HepG2 (cell line): ENCODE measurements around the gene ABCB8. TPM values are rescaled to one million over a fixed set of nuclear protein-coding genes. Genes with fewer than 3 reads are reported as not detected.

ENCODE experiments used
- GFI1 ChIP-seq: sonication (generic); formaldehyde crosslinking; IDR thresholded peaks from 2 replicates; pipeline ENCODE4 v1.5.0; 2020; ENCODE audit warnings: missing genetic modification reagents, mild to moderate bottlenecking, borderline replicate concordance
- HDAC1 ChIP-seq: sonication (generic); formaldehyde crosslinking; IDR thresholded peaks from 2 replicates; pipeline ENCODE4 v1.5.1; 2020; ENCODE audit warnings: mild to moderate bottlenecking, missing genetic modification reagents
- HDAC2 ChIP-seq: sonication (generic); formaldehyde crosslinking; IDR thresholded peaks from 2 replicates; pipeline ENCODE4 v1.4.0; 2020; ENCODE audit warnings: missing genetic modification reagents
- HMG20A ChIP-seq: IDR thresholded peaks from 2 replicates; pipeline ENCODE4 v1.6.1; 2016; ENCODE audit warnings: borderline replicate concordance
- LCORL ChIP-seq, 2 experiments: fragments of 450-650 bp in 1 of 2; sonication (generic) in 1 of 2; formaldehyde crosslinking in 1 of 2; IDR thresholded peaks; 2 replicates each; pipeline versions ENCODE4 v1.5.0 to v1.6.1; 2017 to 2020; ENCODE audit warnings: antibody characterized with exemption in 1 of 2, missing genetic modification reagents in 1 of 2
- NR2F1 ChIP-seq, 2 experiments: fragments of 450-650 bp in 1 of 2; formaldehyde crosslinking in 1 of 2; IDR thresholded peaks; 2 replicates each; pipeline versions ENCODE4 v1.5.0 to v1.6.1; 2016 to 2020; ENCODE audit warnings: mild to moderate bottlenecking in 1 of 2, missing compliant biosample characterization in 1 of 2, missing genetic modification reagents in 1 of 2, moderate library complexity in 1 of 2
- NR2F6 ChIP-seq, 2 experiments: IDR thresholded peaks; 2 replicates each; pipeline ENCODE4 v1.6.1; 2016; ENCODE audit warnings: antibody characterized with exemption in 1 of 2, mild to moderate bottlenecking in 1 of 2
- RCOR2 ChIP-seq: IDR thresholded peaks from 2 replicates; pipeline ENCODE4 v1.6.1; 2016; ENCODE audit warnings: missing biosample characterization, missing genetic modification reagents
- SOX13 ChIP-seq, 3 experiments: fragments of 450-650 bp in 1 of 3; sonication (generic) in 1 of 3; formaldehyde crosslinking in 1 of 3; IDR thresholded peaks in 2 of 3; conservative IDR thresholded peaks in 1 of 3; 2 replicates each; pipeline versions ENCODE4 v1.5.0 to v1.6.1; 2016 to 2020; ENCODE audit warnings: antibody characterized with exemption in 1 of 3, mild to moderate bottlenecking in 1 of 3, missing compliant biosample characterization in 1 of 3, missing genetic modification reagents in 1 of 3, moderate library complexity in 1 of 3
- SOX5 ChIP-seq: IDR thresholded peaks from 2 replicates; pipeline ENCODE4 v1.6.1; 2016; ENCODE audit warnings: borderline replicate concordance
- ZNF574 ChIP-seq: sonication (generic); formaldehyde crosslinking; IDR thresholded peaks from 2 replicates; pipeline ENCODE4 v1.4.0; 2020; ENCODE audit warnings: missing genetic modification reagents
- ZNF614 ChIP-seq: IDR thresholded peaks from 2 replicates; pipeline ENCODE4 v1.6.1; 2018; ENCODE audit warnings: missing biosample characterization, missing genetic modification reagents, inconsistent platforms, borderline replicate concordance
- polyA plus RNA-seq, 8 experiments: library from polyadenylated mRNA; depleted of rRNA in 3 of 8; stranded (reverse) in 7 of 8; unstranded in 1 of 8; fragments of >200 nt; fragmentation: Illumina TruSeq in 4 of 8; extraction: Trizol in 4 of 8; gene quantifications; 2 replicates each; pipeline versions ENCODE4 v1.2.1 to v1.2.3, GENCODE V29; 2011 to 2016; ENCODE audit warnings: low read depth in 4 of 8, missing spikeins in 1 of 8, mixed read lengths in 1 of 8; ENCODE audit not compliant: insufficient read depth in 1 of 8
- total RNA-seq, 5 experiments: library from RNA; depleted of rRNA; stranded (reverse); fragments of >200 nt; fragmentation: Illumina TruSeq; extraction: Trizol; gene quantifications; 2 replicates each; pipeline ENCODE4 v1.2.3, GENCODE V29; 2016; ENCODE audit warnings: low read depth in 1 of 5
- TF ChIP-seq, protein P1 (sequence below), 2 experiments: sonication (generic) in 1 of 2; formaldehyde crosslinking in 1 of 2; IDR thresholded peaks; 2 replicates each; pipeline versions ENCODE4 v1.4.0 to v1.6.1; 2016 to 2020; ENCODE audit warnings: borderline replicate concordance in 1 of 2, low read depth in 1 of 2, mild to moderate bottlenecking in 1 of 2, missing genetic modification reagents in 1 of 2
- TF ChIP-seq, protein P2 (sequence below): IDR thresholded peaks from 2 replicates; pipeline ENCODE4 v1.4.0; 2020; ENCODE audit warnings: mild to moderate bottlenecking, missing genetic modification reagents
- TF ChIP-seq, protein P3 (sequence below): IDR thresholded peaks from 2 replicates; pipeline ENCODE4 v1.6.1; 2016; ENCODE audit warnings: low read depth

Gene ABCB8
- total and polyA plus RNA-seq, 2 of the 13 experiments (the other 11 are each of a cell fraction or from before 2014, with no cell fraction given), result 6.6 to 16.7 TPM

DNA sequence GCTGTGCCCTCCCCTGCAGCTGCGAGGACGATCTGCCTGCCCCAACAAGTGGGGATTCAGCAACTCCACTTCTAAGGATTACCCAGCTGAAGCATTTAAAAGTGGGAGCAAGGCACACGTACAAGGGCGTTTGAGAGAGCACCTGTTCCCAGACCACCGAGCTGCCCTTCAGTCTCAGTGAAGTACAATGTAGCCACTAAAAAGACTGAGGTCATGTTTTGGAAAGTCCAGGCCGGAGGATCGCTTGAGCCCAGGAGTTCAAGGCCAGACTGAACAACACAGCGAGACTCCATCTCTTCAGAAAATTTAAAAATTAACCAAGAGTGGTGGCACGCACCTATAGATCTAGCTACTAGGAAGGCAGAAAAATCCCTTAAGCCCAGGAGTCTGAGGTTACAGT is 22.7 kb upstream of the ABCB8 start (continued):
- peak; percentile 20; the same call in 1 of the 2 replicates for TF ChIP-seq SOX5 (CRISPR knock-in tag)
- TF ChIP-seq LCORL (IDR thresholded peaks at IDR 0.05), result no peak
- TF ChIP-seq LCORL (CRISPR knock-in tag; IDR thresholded peaks at IDR 0.05), result peak; percentile 68
- TF ChIP-seq, protein P1, sequence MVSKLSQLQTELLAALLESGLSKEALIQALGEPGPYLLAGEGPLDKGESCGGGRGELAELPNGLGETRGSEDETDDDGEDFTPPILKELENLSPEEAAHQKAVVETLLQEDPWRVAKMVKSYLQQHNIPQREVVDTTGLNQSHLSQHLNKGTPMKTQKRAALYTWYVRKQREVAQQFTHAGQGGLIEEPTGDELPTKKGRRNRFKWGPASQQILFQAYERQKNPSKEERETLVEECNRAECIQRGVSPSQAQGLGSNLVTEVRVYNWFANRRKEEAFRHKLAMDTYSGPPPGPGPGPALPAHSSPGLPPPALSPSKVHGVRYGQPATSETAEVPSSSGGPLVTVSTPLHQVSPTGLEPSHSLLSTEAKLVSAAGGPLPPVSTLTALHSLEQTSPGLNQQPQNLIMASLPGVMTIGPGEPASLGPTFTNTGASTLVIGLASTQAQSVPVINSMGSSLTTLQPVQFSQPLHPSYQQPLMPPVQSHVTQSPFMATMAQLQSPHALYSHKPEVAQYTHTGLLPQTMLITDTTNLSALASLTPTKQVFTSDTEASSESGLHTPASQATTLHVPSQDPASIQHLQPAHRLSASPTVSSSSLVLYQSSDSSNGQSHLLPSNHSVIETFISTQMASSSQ (IDR thresholded peaks at IDR 0.05; ENCODE audit: low read depth), result peak; percentile 56
- TF ChIP-seq, protein P1 (CRISPR knock-in tag; IDR thresholded peaks at IDR 0.05; ENCODE audit: borderline replicate concordance), result peak; percentile 78; the same call in 1 of the 2 replicates
- peak; percentile 49; the same call in 1 of the 2 replicates for TF ChIP-seq ZNF574 (CRISPR knock-in tag)
- TF ChIP-seq HDAC2 (CRISPR knock-in tag), result peak; percentile 76; the same call in 1 of the 2 replicates
- peak; percentile 48 for TF ChIP-seq HDAC1 (CRISPR knock-in tag)
- TF ChIP-seq SOX13 (IDR thresholded peaks at IDR 0.05), result no peak
- peak in 1 of 2 experiments; percentile 37; a peak in 1 of 4 replicates for TF ChIP-seq SOX13 (CRISPR knock-in tag; conservative IDR thresholded peaks at IDR 0.05 in 1 of 2, IDR thresholded peaks at IDR 0.05 in 1 of 2)
- TF ChIP-seq, protein P2, sequence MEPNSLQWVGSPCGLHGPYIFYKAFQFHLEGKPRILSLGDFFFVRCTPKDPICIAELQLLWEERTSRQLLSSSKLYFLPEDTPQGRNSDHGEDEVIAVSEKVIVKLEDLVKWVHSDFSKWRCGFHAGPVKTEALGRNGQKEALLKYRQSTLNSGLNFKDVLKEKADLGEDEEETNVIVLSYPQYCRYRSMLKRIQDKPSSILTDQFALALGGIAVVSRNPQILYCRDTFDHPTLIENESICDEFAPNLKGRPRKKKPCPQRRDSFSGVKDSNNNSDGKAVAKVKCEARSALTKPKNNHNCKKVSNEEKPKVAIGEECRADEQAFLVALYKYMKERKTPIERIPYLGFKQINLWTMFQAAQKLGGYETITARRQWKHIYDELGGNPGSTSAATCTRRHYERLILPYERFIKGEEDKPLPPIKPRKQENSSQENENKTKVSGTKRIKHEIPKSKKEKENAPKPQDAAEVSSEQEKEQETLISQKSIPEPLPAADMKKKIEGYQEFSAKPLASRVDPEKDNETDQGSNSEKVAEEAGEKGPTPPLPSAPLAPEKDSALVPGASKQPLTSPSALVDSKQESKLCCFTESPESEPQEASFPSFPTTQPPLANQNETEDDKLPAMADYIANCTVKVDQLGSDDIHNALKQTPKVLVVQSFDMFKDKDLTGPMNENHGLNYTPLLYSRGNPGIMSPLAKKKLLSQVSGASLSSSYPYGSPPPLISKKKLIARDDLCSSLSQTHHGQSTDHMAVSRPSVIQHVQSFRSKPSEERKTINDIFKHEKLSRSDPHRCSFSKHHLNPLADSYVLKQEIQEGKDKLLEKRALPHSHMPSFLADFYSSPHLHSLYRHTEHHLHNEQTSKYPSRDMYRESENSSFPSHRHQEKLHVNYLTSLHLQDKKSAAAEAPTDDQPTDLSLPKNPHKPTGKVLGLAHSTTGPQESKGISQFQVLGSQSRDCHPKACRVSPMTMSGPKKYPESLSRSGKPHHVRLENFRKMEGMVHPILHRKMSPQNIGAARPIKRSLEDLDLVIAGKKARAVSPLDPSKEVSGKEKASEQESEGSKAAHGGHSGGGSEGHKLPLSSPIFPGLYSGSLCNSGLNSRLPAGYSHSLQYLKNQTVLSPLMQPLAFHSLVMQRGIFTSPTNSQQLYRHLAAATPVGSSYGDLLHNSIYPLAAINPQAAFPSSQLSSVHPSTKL (CRISPR knock-in tag), result peak; percentile 45
- TF ChIP-seq NR2F6 (IDR thresholded peaks at IDR 0.05), result peak; percentile 41
- peak; percentile 70 for TF ChIP-seq NR2F6 (CRISPR knock-in tag; IDR thresholded peaks at IDR 0.05)
- TF ChIP-seq ZNF614, result 0 out of 2 replicates have a peak, but pooled peaks have one; percentile 34
- peak in 1 of 2 experiments; percentile 19; a peak in 1 of 4 replicates for TF ChIP-seq NR2F1 (CRISPR knock-in tag; IDR thresholded peaks at IDR 0.05)
- 0 out of 2 replicates have a peak, but pooled peaks have one; percentile 19 for TF ChIP-seq GFI1 (CRISPR knock-in tag)
- peak; percentile 20; the same call in 1 of the 2 replicates for TF ChIP-seq HMG20A (CRISPR knock-in tag)
- peak; percentile 69; the same call in 1 of the 2 replicates for TF ChIP-seq RCOR2 (CRISPR knock-in tag)
- TF ChIP-seq, protein P3, sequence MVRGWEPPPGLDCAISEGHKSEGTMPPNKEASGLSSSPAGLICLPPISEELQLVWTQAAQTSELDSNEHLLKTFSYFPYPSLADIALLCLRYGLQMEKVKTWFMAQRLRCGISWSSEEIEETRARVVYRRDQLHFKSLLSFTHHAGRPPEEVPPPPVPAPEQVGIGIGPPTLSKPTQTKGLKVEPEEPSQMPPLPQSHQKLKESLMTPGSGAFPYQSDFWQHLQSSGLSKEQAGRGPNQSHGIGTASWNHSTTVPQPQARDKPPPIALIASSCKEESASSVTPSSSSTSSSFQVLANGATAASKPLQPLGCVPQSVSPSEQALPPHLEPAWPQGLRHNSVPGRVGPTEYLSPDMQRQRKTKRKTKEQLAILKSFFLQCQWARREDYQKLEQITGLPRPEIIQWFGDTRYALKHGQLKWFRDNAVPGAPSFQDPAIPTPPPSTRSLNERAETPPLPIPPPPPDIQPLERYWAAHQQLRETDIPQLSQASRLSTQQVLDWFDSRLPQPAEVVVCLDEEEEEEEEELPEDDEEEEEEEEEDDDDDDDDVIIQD (CRISPR knock-in tag), result 0 out of 2 replicates have a peak, but pooled peaks have one; percentile 13
